ENCODE results near the gene ZFYVE27.

GRCh38 chr10:97740613-97741012 lies 3.7 kb downstream of the ZFYVE27 start:
- TF ChIP-seq CTCF (IDR thresholded peaks at IDR 0.05; ENCODE audit: low read length) (no peak), EZH2 (optimal IDR thresholded peaks at IDR 0.05; ENCODE audit: low read depth, low read length) (no peak), EZH2phosphoT487 (IDR thresholded peaks at IDR 0.05; ENCODE audit: low read length) (no peak)

All from MM.1S (cell line).